HepG2 (cell line): ENCODE measurements around the gene RABIF. TPM values are rescaled to one million over a fixed set of nuclear protein-coding genes. Genes with fewer than 3 reads are reported as not detected.

ENCODE experiments used
- ATF5 ChIP-seq: sonication (generic); formaldehyde crosslinking; IDR thresholded peaks from 2 replicates; pipeline ENCODE4 v1.4.0; 2020; ENCODE audit warnings: mild to moderate bottlenecking, low read depth, missing genetic modification reagents
- HMG20B ChIP-seq: conservative IDR thresholded peaks from 2 replicates; pipeline ENCODE4 v1.6.1; 2016; ENCODE audit warnings: missing genetic modification reagents, missing compliant biosample characterization
- HOXA3 ChIP-seq: sonication (generic); formaldehyde crosslinking; IDR thresholded peaks from 2 replicates; pipeline ENCODE4 v1.5.0; 2020; ENCODE audit warnings: missing genetic modification reagents
- JDP2 ChIP-seq: sonication (generic); formaldehyde crosslinking; IDR thresholded peaks from 2 replicates; pipeline ENCODE4 v1.8.1; 2022; ENCODE audit warnings: missing genetic modification reagents, borderline replicate concordance
- KAT2B ChIP-seq: fragments of 150-350 bp; IDR thresholded peaks from 2 replicates; pipeline ENCODE4 v1.6.1; 2014; ENCODE audit warnings: low read depth, low read length, borderline replicate concordance
- MAFK ChIP-seq, 2 experiments: IDR thresholded peaks in 1 of 2; conservative IDR thresholded peaks in 1 of 2; 2 replicates each; pipeline ENCODE4 v1.6.1; 2011; ENCODE audit warnings: improper control_type of control experiment in 2 of 2, low read length in 2 of 2
- MXD4 ChIP-seq: IDR thresholded peaks from 2 replicates; pipeline ENCODE4 v1.6.1; 2016; ENCODE audit warnings: mild to moderate bottlenecking, missing biosample characterization, missing genetic modification reagents
- NFE2L1 ChIP-seq: sonication (generic); formaldehyde crosslinking; IDR thresholded peaks from 2 replicates; pipeline ENCODE4 v1.4.0; 2020; ENCODE audit warnings: missing genetic modification reagents, mild to moderate bottlenecking, borderline replicate concordance
- RBM39 ChIP-seq: fragments of 200-400 bp; formaldehyde crosslinking; IDR thresholded peaks from one replicate; pipeline ENCODE4 v1.6.1; 2018; ENCODE audit warnings: antibody characterized with exemption, mild to moderate bottlenecking, low read depth, low read length; ENCODE audit not compliant: poor library complexity, severe bottlenecking
- SKI ChIP-seq: fragments of 450-650 bp; IDR thresholded peaks from one replicate; pipeline ENCODE4 v1.6.1; 2018; ENCODE audit warnings: mild to moderate bottlenecking; ENCODE audit not compliant: partially characterized antibody
- TP53 ChIP-seq: sonication (generic); formaldehyde crosslinking; conservative IDR thresholded peaks from 2 replicates; pipeline ENCODE4 v1.4.0; 2020; ENCODE audit warnings: missing genetic modification reagents
- ZNF124 ChIP-seq: sonication (generic); formaldehyde crosslinking; IDR thresholded peaks from 2 replicates; pipeline ENCODE4 v1.4.0; 2020; ENCODE audit warnings: missing genetic modification reagents
- ZNF160 ChIP-seq: sonication (generic); formaldehyde crosslinking; IDR thresholded peaks from 2 replicates; pipeline ENCODE4 v1.8.0; 2022; ENCODE audit warnings: mild to moderate bottlenecking, inconsistent platforms, missing genetic modification reagents
- ZNF205 ChIP-seq: IDR thresholded peaks from 2 replicates; pipeline ENCODE4 v1.6.1; 2018; ENCODE audit warnings: missing biosample characterization, missing genetic modification reagents
- ZNF33B ChIP-seq: sonication (generic); formaldehyde crosslinking; IDR thresholded peaks from 2 replicates; pipeline ENCODE4 v1.5.1; 2020; ENCODE audit warnings: mild to moderate bottlenecking, missing genetic modification reagents
- ZNF557 ChIP-seq: sonication (generic); formaldehyde crosslinking; IDR thresholded peaks from 2 replicates; pipeline ENCODE4 v1.4.0; 2020; ENCODE audit warnings: missing genetic modification reagents
- ZSCAN29 ChIP-seq: sonication (generic); formaldehyde crosslinking; conservative IDR thresholded peaks from 2 replicates; pipeline ENCODE4 v1.4.0; 2020; ENCODE audit warnings: mild to moderate bottlenecking, missing genetic modification reagents
- polyA plus RNA-seq, 8 experiments: library from polyadenylated mRNA; depleted of rRNA in 3 of 8; stranded (reverse) in 7 of 8; unstranded in 1 of 8; fragments of >200 nt; fragmentation: Illumina TruSeq in 4 of 8; extraction: Trizol in 4 of 8; gene quantifications; 2 replicates each; pipeline versions ENCODE4 v1.2.1 to v1.2.3, GENCODE V29; 2011 to 2016; ENCODE audit warnings: low read depth in 4 of 8, missing spikeins in 1 of 8, mixed read lengths in 1 of 8; ENCODE audit not compliant: insufficient read depth in 1 of 8
- total RNA-seq, 5 experiments: library from RNA; depleted of rRNA; stranded (reverse); fragments of >200 nt; fragmentation: Illumina TruSeq; extraction: Trizol; gene quantifications; 2 replicates each; pipeline ENCODE4 v1.2.3, GENCODE V29; 2016; ENCODE audit warnings: low read depth in 1 of 5
- TF ChIP-seq, protein P1 (sequence below): IDR thresholded peaks from 2 replicates; pipeline ENCODE4 v1.6.1; 2018; ENCODE audit warnings: missing genetic modification reagents, mild to moderate bottlenecking, missing compliant biosample characterization
- TF ChIP-seq, protein P2 (sequence below): sonication (generic); formaldehyde crosslinking; IDR thresholded peaks from 2 replicates; pipeline ENCODE4 v1.5.0; 2020; ENCODE audit warnings: mild to moderate bottlenecking, missing genetic modification reagents
- TF ChIP-seq, protein P3 (sequence below): sonication (generic); formaldehyde crosslinking; IDR thresholded peaks from 2 replicates; pipeline ENCODE4 v1.4.0; 2020; ENCODE audit warnings: missing genetic modification reagents, borderline replicate concordance

Gene RABIF
- total and polyA plus RNA-seq, 2 of the 13 experiments (the other 11 are each of a cell fraction or from before 2014, with no cell fraction given), result 7.6 to 8.3 TPM

DNA sequence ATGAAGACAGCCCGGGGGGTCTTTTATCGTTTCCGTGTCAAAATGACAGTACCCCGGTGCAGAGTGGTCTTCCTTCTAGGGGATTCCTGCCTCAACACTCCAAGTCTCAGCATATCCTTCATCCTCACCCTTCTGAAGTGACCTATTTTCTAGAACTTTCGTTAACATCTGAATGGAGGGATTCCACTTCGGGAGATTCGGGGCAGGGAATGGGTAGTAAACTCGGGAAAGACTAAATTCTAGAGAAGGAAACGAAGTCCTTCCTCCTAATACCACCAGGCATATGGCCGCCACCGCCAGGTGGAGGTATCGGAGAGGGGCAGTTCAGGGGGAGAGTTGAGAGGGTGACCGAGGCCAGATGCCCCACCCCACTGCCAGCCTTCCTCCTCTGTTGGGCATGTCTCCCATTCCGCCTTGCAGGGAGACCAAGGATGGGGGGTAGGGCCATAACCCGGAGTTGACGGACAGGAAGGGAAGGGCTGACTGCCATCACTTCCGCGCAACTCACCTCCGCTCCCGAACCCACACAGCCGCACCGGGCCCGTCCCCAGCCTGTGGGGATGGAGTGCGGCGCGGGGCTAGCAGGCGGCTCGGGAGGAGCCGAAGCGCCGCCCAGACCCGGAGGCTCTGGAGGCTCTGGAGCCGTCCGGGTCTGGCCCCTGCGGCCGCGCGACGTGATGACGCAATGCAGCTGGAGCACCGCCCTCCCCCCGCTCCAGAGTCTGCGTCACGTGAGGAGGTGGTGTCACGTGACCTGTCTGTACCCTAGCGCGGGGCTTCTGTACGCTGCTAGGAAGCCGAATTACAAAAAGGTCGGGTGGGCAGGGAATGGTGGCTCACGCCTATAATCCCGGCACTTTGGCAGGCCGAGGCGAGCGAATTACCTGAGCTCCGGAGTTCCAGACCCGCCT lies 37.9 kb upstream of the RABIF start, which contains the start of gene KLHL12 (continued):
- peak; percentile 75 for TF ChIP-seq SKI
- TF ChIP-seq KAT2B, result no peak
- TF ChIP-seq, protein P1, sequence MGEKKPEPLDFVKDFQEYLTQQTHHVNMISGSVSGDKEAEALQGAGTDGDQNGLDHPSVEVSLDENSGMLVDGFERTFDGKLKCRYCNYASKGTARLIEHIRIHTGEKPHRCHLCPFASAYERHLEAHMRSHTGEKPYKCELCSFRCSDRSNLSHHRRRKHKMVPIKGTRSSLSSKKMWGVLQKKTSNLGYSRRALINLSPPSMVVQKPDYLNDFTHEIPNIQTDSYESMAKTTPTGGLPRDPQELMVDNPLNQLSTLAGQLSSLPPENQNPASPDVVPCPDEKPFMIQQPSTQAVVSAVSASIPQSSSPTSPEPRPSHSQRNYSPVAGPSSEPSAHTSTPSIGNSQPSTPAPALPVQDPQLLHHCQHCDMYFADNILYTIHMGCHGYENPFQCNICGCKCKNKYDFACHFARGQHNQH, result peak; percentile 84
- peak; percentile 56; the same call in 1 of the 2 replicates for TF ChIP-seq ZSCAN29 (CRISPR knock-in tag)
- 0 out of 2 replicates have a peak, but pooled peaks have one; percentile 23 for TF ChIP-seq ZNF33B (CRISPR knock-in tag)
- TF ChIP-seq, protein P2, sequence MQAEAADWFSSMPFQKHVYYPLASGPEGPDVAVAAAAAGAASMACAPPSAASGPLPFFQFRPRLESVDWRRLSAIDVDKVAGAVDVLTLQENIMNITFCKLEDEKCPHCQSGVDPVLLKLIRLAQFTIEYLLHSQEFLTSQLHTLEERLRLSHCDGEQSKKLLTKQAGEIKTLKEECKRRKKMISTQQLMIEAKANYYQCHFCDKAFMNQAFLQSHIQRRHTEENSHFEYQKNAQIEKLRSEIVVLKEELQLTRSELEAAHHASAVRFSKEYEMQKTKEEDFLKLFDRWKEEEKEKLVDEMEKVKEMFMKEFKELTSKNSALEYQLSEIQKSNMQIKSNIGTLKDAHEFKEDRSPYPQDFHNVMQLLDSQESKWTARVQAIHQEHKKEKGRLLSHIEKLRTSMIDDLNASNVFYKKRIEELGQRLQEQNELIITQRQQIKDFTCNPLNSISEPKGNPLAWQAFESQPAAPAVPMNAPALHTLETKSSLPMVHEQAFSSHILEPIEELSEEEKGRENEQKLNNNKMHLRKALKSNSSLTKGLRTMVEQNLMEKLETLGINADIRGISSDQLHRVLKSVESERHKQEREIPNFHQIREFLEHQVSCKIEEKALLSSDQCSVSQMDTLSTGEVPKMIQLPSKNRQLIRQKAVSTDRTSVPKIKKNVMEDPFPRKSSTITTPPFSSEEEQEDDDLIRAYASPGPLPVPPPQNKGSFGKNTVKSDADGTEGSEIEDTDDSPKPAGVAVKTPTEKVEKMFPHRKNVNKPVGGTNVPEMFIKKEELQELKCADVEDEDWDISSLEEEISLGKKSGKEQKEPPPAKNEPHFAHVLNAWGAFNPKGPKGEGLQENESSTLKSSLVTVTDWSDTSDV (CRISPR knock-in tag), result no peak
- TF ChIP-seq MXD4 (CRISPR knock-in tag), result peak; percentile 74; the same call in 1 of the 2 replicates
- peak; percentile 47 for TF ChIP-seq RBM39
- no peak for TF ChIP-seq ZNF124 (CRISPR knock-in tag)
- TF ChIP-seq HMG20B (CRISPR knock-in tag), result 0 out of 2 replicates have a peak, but pooled peaks have one; percentile 27
- TF ChIP-seq JDP2, result no peak
- no peak for TF ChIP-seq NFE2L1 (CRISPR knock-in tag)
- TF ChIP-seq, protein P3, sequence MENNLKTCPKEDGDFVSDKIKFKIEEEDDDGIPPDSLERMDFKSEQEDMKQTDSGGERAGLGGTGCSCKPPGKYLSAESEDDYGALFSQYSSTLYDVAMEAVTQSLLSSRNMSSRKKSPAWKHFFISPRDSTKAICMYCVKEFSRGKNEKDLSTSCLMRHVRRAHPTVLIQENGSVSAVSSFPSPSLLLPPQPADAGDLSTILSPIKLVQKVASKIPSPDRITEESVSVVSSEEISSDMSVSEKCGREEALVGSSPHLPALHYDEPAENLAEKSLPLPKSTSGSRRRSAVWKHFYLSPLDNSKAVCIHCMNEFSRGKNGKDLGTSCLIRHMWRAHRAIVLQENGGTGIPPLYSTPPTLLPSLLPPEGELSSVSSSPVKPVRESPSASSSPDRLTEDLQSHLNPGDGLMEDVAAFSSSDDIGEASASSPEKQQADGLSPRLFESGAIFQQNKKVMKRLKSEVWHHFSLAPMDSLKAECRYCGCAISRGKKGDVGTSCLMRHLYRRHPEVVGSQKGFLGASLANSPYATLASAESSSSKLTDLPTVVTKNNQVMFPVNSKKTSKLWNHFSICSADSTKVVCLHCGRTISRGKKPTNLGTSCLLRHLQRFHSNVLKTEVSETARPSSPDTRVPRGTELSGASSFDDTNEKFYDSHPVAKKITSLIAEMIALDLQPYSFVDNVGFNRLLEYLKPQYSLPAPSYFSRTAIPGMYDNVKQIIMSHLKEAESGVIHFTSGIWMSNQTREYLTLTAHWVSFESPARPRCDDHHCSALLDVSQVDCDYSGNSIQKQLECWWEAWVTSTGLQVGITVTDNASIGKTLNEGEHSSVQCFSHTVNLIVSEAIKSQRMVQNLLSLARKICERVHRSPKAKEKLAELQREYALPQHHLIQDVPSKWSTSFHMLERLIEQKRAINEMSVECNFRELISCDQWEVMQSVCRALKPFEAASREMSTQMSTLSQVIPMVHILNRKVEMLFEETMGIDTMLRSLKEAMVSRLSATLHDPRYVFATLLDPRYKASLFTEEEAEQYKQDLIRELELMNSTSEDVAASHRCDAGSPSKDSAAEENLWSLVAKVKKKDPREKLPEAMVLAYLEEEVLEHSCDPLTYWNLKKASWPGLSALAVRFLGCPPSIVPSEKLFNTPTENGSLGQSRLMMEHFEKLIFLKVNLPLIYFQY (CRISPR knock-in tag), result peak; percentile 97
- no peak for TF ChIP-seq MAFK (conservative IDR thresholded peaks at IDR 0.05 in 1 of 2, IDR thresholded peaks at IDR 0.05 in 1 of 2; ENCODE audit: low read length in 2 of 2)
- peak; percentile 97 for TF ChIP-seq HOXA3 (CRISPR knock-in tag)
- TF ChIP-seq ZNF160 (CRISPR knock-in tag), result peak; percentile 88
- TF ChIP-seq ZNF557 (CRISPR knock-in tag), result peak; percentile 69; the same call in 1 of the 2 replicates
- 0 out of 2 replicates have a peak, but pooled peaks have one; percentile 47 for TF ChIP-seq ATF5 (CRISPR knock-in tag)
- TF ChIP-seq TP53 (CRISPR knock-in tag), result peak; percentile 67; the same call in 1 of the 2 replicates
- peak; percentile 87 for TF ChIP-seq ZNF205 (CRISPR knock-in tag)
